GM12891 (cell line): ENCODE data around the gene OR1S1.

Source experiments
- PAX5 ChIP-seq: IDR thresholded peaks from 2 replicates; pipeline ENCODE4 v1.6.1; 2011; ENCODE audit warnings: low read length, moderate library complexity, mild to moderate bottlenecking; ENCODE audit not compliant: insufficient read depth, severe bottlenecking
- POLR2A ChIP-seq: IDR thresholded peaks from 2 replicates; pipeline ENCODE4 v1.6.1; 2011; ENCODE audit warnings: low read depth, low read length, control low read depth
- POLR2AphosphoS5 ChIP-seq: IDR thresholded peaks from 2 replicates; pipeline ENCODE4 v1.6.1; 2011; ENCODE audit warnings: low read depth, low read length, control low read depth
- POU2F2 ChIP-seq: IDR thresholded peaks from 2 replicates; pipeline ENCODE4 v1.6.1; 2011; ENCODE audit warnings: low read depth, mild to moderate bottlenecking, control low read depth, low read length, moderate library complexity
- SPI1 ChIP-seq: IDR thresholded peaks from 2 replicates; pipeline ENCODE4 v1.6.1; 2011; ENCODE audit warnings: low read depth, low read length, control low read depth
- TAF1 ChIP-seq: IDR thresholded peaks from 2 replicates; pipeline ENCODE4 v1.6.1; 2011; ENCODE audit warnings: low read depth, low read length, control low read depth

DNA sequence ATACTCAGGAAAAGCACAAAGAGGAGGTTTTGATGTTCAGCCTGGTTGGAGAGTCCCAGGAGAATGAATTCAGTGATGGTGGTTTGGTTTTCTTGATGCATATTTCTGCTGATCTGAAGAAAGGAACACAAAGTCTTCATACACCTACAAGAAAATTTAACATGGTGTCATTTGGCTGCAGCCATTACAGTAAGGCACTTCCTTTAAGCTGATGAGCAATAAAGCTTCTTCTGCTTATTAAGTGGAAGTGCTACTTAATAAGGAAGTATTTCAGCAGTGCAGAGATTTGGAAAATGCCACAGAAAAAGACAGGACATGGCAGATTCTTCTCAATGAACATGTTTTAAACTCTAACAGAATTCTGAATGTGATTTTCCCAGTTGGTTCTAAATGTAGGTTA is 8.5 kb upstream of the OR1S1 start, which contains the start of gene OR1S2:
- no peak for TF ChIP-seq POLR2A
- TF ChIP-seq POLR2AphosphoS5: no peak
- no peak for TF ChIP-seq TAF1
- no peak for TF ChIP-seq POU2F2
- TF ChIP-seq SPI1: no peak
- no peak for TF ChIP-seq PAX5
